ENCODE data around the gene SLC35F3.
"Not testable (repeated sequence)": the region's sequence is repeated elsewhere in the genome, so short reads cannot be mapped to it uniquely, and the experiment has no call there.

SLC35F3 gene

DNA sequence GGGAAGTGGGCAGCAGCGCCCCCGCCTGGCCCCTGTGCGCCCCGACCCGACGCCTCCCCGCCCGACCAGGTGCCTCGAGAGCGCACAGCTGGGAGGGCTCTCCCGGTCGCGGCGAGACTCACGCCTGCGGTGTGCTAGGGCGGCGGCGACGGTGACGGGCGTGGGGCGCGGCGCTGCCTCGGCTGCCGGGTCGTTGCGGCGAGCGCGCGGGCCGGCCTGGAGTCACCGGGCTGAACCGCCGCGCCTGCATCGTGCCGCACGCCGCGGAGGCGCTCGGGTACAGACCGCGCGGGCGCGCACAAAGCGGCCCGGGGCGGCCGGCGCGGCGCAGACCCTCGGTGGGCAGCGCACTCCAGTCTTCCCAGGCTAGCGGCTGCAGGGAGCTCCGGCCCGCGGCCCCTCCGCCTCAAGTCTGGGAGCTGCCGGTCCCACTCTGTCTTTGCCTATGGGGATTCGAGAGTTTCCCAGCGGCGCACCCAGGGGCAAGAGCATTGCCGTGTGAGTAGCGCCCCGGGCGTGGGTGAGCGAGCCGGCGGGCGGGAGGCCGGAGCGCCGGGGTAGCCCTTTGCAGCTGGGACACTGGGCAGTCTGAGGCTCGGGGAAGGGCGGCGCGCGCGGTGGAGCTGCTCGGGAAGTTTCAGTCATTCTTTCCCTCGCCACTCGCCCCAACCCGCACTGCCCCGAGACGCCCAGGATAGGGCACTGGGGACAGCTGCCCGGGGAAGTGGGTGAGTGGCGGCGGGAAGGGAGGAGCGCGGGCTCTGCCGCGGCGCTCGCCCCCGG is at the start of gene SLC35F3:
Gene SLC35F3, plus strand, starts transcription at position 44 of the 783 bp plus-strand sequence.
- DNase-seq (ENCODE audit: low read depth): no peak

DNA sequence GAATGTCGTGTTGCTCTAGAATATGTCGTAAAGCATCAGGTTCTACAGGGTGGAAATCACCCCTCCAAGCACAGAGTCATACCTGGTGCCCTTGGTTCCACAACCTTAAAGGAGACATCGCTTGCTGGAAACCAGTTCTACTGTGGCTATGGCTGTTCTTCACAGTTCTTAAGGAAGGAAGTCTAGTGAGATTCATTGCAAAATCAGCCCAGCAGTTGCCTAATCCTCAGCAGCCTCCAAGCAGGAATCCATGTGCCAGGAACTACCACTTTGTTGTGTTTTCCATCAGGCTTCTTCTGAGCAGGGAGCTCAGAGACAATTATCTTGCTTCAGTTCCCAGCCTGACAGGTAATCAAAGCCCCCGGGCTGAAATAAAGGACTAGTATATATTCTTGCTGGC is 45.0 kb upstream of the SLC35F3 start:
- DNase-seq (ENCODE audit: low read depth): no peak

DNA sequence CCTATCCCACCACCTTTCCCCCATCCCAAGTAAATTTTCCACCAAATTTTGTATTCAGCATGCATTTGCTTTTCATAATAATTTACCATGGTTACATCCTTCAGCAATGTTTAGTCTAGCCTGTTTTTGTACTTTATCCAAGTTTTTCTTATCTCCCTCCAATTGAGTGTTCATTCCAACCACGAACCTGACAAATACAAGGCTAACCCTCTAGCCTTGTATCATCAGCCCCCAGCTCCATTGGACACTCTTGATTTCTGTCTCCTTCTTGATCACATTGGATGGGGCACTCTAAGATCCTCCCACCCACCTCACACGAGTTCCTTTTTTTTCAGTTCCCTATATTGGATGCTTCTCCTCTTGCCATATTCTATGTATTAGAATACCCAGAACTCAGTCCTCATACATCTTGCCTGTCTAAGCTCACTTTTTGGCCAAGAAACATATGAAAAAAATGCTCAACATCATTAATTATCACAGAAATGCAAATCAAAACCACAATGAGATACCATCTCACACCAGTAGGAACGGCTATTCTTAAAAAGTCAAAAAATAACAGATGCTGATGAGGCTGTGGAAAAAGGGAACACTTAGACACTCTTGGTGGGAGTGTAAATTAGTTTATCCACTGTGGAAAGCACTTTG is 40.5 kb upstream of the SLC35F3 start:
- DNase-seq (ENCODE audit: low read depth): no peak

DNA sequence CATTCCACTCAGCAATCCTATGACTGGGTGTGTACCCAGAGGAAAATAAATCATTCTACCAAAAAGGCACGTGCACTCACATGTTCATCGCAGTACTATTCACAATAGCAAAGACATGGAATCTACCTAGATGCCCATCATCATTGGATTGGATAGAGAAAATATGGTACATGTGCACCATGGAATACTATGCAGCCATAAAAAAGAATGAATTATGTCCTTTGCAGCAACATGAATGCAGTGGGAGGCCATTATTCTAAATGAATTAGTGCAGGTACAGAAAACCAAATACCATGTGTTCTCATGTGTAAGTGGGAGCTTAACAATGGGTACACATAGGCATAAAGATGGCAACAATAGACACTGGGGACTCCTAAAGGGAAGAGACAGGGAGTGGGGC is 39.9 kb upstream of the SLC35F3 start:
- DNase-seq (ENCODE audit: low read depth): no peak

DNA sequence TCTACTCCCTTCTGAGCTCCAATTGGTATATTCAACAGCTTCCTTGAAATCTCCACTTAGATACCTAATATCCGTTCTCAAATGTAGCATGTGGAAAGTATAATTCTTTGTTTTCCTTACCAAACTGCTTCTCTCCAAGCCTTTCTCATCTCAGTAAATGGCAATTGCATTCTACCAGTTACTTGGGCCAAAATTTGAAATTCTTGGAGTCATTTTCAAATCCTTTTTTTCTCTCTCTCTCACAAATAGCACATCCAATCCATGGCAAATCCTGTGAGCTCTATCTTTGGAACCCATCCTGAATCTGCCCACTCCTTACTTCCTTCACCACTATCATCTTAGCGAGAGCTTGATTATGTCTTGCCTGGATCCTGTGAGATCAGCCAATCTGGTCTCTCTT is 39.3 kb upstream of the SLC35F3 start:
- no peak for DNase-seq (ENCODE audit: low read depth)

DNA sequence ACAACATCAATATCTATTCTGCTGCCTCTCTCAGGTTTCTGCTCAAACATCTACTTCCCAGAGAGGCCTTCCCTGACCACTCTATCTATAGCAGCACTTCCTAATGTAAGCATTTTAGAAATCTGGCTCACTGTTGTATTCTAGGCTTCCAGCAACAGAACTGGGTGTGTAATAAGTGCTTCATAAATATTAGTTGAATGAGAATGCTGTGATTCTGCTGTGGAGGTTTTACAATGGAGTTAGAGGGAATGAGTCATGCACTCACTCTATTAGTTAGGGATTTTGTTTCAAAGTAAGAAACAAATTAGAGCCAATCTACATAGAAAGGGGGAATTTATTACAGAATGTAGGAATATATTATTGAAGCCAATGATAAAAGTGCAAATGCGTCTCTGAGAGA is 38.6 kb upstream of the SLC35F3 start:
- DNase-seq (ENCODE audit: low read depth): no peak

DNA sequence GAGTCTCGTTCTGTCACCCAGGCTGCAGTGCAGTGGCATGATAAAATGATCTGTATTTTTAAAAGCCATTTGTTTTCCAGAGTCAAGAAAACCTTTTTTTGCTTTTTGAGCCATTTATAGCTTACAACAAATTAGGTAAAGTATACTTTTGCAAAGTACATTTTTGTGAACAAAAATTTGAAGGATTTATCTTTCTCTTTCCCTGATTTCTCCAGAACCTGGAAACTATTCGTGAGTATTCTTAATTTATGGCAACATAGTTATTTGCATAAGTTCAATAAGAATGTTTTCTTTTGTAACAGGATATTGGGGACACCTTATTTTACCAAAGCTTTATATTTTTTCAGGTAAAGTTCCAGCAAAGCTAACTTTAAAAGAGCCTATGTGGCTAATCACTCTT is 37.4 kb upstream of the SLC35F3 start:
- no peak for DNase-seq (ENCODE audit: low read depth)

DNA sequence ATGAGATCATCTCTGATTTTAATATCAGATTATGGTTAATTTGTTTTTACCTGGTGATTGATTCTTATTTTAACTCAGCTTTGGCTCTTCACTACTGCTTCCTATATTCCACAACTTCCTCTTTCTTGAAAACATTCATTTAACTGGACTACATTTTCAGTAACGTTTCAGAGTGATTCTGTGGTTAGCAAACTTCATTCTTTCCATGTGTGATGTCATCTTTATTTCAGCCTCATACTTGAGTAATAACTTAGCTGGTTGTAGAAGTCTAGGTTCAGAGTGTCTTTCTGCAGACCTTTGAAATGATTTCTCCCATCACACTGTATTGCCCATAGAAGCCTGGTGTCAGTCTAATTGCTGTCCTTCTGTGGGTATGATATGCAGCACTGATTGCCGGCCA is 36.0 kb upstream of the SLC35F3 start:
- no peak for DNase-seq (ENCODE audit: low read depth)

DNA sequence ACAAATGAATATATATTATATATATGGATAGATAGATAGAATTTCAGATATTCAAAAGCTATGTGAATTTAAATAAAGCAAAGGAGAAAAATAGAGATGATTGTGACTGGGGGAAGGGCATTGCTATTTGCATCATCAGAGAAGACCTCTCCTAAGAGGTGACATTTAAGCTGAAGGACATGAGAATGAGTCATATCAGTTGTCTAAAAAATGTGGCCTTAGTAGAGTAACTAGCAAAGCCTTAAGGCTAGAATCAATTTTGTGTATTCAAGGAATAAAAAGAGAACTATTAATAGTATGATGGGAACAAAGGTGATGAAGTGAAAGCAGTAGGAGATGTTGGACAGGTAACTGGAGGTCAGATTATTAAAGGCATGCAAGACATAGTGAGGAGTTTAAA is 34.8 kb upstream of the SLC35F3 start:
- no peak for DNase-seq (ENCODE audit: low read depth)

DNA sequence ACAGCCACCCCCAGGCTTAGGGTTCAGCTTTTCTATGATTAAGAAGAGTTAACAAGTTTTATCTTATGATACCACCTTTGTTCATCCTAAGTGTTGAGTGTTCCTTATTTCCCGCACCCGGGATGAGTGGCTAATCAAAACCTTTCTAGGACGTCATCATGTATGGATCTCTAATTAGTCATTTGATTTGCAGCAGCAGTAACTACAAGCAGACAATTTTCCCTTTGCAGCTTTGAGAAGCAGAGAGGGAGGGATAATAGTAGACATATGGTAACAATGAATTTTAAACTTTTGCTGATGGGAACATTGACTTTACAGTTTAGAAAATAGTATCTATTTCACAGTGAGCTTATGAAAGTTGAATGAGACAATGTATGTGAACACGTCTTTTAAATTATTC is 30.8 kb upstream of the SLC35F3 start:
- DNase-seq (ENCODE audit: low read depth): no peak

DNA sequence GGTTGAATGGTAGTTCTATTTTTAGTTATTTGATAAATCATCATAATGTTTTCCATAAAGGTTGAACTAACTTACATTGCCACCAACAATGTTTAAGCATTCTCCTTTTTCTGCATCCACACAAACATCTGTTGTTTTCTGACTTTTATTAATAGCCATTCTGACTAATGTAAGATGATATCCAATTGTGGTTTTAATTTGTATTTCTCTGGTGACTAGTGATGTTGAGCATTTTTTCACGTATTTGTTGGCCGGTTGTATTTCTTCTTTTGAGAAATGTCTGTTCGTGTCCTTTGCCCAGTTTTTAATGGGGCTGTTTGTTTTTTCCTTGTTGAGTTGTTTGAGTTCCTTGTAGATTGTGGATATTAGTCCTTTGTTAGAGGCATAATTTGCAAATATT is 24.6 kb upstream of the SLC35F3 start:
- no peak for DNase-seq (ENCODE audit: low read depth)

DNA sequence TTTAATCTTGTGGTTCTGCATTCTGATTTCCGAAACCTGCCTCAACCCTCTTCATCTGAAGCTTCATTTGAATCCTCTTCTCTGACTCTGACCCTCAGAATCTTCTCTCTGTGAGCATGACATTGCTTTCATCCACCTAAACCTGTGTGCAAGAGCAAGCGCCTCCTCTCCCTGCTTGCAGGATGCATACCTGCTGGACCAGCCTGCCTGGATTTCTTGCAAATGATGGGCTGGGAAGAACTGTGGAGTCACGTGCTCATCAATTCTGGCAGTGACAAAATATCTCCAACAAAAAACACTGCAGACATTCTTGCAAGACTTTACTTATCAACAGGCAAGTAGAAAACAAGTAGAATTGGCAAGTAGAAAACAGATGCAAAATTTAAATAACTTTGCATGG is 20.8 kb upstream of the SLC35F3 start:
- DNase-seq (ENCODE audit: low read depth): no peak

DNA sequence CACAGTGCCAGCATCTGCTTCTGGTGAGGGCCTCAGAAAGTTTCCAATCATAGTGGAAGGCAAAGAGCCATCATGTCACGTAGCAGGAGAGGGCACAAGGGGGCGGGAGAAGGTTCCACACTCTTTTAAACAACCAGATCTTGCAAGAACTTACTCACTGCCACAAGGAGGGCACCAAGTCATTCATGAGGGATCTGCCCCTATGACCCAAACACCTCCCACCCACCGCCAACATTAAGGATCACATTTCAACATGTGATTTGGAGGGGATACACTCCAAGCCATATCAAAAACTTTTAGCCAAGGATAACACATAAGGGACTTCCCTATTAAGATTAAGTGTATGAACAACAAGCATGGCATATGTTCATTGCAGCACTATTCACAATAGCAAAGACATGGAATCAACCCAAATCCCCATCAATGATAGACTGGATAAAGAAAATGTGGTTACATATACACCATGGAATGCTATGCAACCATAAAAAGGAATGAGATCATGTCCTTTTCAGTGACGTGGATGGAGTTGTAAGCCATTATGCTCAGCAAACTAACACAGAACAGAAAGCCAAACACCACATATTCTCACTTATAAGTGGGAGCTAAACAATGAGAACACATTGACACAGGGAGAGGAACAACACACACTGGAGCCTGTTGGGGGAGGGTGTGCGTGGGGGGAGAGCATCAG is 19.9 kb upstream of the SLC35F3 start:
- no peak for DNase-seq (ENCODE audit: low read depth)

DNA sequence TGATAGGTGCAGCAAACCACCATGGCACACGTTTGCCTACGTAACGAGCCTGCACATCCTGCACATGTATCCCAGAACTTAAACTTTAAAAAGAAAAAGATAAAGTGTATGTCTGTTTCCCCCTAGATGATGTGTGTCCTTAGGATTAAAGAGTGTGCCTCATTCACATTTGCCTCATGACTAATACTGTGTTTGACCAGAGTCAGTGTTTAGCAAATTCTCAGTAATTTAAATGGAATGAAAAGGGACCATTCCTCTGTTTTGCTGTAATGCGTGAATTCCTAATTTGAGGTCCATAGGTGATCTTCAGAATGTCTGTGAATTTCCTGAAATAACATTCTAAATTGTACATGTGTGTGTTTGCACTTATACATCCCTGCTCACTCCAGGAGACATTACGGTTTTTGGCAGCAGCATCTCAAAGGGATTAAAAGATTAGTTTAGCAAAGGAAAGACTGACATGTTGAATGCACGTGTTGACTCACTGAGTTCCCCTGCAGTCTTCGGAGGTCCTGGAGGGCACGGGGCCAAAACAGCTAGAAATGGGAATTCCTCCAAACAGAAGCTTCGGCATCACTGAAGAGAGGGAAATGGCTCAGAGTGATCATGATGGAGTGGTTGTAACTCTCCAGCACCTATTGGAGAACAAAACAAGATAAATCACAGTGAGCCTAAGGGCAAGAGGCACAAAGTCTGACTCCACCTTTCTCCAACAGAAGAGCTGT is 19.1 kb upstream of the SLC35F3 start:
- DNase-seq (ENCODE audit: low read depth): no peak

DNA sequence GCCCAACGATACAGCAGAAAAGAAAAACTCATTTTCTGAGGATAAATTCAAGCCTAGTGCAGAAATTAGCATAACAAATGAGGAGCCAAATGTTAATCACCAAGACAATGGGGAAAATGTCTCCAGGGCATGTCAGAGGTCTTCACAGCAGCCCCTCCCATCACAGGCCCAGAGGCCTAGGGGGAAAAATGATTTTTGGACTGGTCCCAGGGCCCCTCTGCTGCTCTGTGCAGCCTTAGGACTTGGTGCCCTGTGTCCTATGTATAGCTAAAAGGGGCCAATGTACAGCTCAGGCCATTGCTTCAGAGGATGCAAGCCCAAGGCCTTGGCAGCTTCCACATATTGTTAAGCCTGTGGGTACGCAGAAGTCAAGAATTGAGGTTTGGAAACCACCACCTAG is 13.3 kb upstream of the SLC35F3 start:
- DNase-seq (ENCODE audit: low read depth): not testable (repeated sequence)

DNA sequence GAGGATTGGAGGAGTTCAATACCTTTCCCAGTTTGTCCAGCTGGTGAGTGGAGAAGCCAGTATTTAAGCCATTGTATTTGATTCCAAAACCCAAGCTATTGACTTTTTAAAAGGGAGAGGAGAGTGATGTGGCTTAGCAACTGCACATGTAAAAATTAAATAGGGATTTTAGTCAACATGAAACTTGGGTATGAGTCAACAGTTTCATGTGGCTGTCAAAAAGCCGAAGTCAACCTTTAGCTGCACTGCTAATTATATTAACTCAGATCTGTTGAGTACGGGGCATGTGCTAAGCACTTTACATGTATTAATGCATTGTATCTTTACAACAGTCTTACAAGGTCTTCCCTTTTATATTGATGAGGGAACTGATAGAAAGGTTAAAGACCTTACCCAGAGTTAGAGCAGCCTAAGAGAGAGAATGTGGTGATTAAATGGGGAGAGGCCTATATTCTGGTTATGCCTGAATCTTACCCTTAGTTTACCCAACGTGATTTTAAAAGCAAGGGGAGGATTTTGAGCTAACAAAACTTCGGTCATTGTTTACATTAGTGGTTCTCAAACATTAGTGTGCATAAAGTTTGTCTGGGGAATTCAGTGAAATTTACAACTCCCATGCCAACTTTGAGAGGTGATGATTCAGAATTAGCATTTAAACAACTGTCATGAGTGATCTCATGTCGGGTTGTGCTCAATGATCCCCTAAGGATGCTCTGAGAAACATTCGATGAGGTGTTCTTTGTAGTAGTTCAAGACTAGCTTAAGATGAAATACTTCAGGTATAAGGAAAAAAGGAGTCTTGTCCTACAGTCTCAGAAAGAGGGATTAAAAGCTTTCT is 6.9 kb upstream of the SLC35F3 start:
- DNase-seq (ENCODE audit: low read depth): no peak

DNA sequence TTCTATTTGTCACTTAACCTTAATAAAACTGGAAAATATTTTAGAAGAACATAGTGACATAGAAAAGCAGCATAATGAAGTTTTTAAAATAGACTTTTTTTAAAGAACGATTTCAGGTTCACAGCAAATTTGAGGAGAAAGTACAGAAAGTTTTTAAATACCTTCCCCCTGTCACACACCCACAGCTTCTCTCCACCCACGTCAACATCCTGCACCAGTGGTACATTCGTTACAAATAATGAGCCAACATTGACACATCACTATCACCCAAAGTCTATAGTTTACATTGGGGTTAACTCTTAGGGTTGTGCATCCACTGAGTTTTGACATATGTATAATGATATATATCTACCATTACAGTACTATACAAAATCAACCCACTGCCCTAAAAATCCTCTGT is 3.0 kb upstream of the SLC35F3 start:
- DNase-seq (ENCODE audit: low read depth): no peak

DNA sequence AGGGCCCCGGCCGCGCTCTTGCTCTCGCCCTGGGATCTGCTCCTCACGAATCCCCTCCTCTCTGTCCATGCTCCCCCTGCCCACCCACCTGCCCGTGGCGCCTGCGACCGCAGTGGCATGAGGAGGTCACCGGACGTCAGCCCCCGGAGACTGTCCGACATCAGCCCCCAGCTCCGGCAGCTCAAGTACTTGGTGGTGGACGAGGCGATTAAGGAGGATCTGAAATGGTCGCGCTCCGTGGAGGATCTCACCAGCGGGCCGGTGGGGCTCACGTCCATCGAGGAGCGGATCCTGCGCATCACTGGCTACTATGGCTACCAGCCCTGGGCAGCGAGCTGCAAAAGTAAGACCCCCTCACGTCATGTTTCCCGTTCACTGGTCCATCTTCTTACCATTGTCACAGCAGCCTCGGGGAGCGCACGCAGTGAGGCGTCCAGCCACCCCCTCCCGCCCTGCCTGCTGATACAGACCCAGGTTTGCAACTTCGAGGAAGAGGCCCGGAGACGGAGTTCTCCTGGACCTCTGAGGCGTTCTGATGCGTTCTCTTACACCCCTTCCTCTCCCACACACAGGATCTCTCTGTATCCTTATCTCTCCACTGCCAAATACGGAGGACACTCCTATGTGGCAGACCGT is 1.1 kb downstream of the SLC35F3 start:
- DNase-seq (ENCODE audit: low read depth): no peak

DNA sequence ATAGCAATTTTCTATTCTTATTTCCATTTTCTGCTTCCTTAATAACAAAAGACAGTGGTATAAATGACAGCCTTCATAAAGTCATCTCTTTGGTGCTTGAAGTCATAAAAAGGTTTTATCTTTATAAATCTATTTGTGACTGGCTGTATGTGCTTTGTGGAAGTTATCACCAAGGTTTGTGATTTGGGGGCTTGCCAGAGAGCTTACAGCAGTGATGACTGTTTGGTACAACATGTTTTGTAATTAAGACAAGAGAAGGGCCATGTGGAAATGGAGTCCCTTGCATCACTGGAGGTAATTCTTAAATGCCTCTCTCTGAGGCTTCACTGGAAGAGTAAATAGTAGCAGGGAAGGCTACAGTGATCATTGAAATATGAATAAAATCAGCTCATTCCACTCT is 2.7 kb downstream of the SLC35F3 start:
- no peak for DNase-seq (ENCODE audit: low read depth)

DNA sequence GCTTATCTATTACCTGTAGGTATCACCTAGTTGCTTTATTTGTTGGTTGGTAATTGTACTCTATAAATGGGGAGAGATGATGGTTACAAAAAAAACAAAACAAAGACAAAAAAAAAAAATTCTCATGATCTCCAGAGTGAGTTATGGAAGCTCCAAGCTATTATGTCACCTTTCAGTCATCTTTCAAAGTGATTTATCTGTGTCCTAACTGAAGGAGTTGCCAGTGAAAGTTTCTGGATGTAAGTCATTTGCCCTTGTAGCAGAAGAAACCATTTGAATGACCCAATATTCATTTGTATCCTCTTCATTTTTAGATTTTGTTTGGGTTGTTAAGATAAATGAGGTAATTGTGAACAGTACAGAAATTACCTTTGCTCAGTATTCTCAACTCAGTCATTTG is 3.6 kb downstream of the SLC35F3 start:
- no peak for DNase-seq (ENCODE audit: low read depth)

DNA sequence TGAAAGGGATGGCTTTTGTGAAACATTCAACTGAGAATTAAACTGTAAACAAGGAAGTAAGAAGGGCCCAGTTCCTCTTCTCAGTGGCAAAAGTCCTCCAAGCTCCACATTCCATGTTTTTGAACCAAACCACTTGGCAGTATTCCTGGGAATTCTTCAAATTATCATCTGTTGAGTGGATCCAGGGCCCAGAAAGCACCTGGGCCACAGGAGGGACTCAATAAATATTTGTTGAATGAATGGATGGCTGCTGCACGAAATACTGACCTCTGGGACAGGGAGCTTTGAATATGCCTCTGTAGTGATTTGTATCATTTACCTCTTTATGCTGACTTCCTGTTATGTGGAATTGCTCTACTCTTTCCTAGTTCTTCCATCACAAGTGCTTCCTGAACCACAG is 4.7 kb downstream of the SLC35F3 start:
- DNase-seq (ENCODE audit: low read depth): no peak
